HL-60 (cell line): ENCODE results near the gene DNAJC15.

Experiments used
- DNase-seq, 2 experiments: peaks; one replicate each; pipeline ENCODE4 v3.0.0-alpha.2; 2010 to 2020; ENCODE audit warnings: low read depth in 1 of 2, low spot score in 1 of 2
- H3K27ac ChIP-seq: fragments of 250-450 bp; sonication (Bioruptor Pico); replicated peaks from 2 replicates; pipeline ENCODE4 v1.5.1; 2020; ENCODE audit warnings: mild to moderate bottlenecking, moderate library complexity
- H3K27me3 ChIP-seq: fragments of 250-450 bp; sonication (Bioruptor Pico); 2 replicates; pipeline ENCODE4 v1.5.1; 2021; ENCODE audit warnings: mild to moderate bottlenecking, moderate library complexity; ENCODE audit not compliant: insufficient read depth, poor library complexity, severe bottlenecking
- H3K4me3 ChIP-seq: replicated peaks from 2 replicates; pipeline ENCODE4 v1.5.1; 2011; ENCODE audit warnings: mild to moderate bottlenecking, control low read depth, low read length; ENCODE audit not compliant: insufficient read depth
- CTCF ChIP-seq: IDR thresholded peaks from one replicate; pipeline ENCODE4 v1.5.1; 2011; ENCODE audit warnings: low read length, control low read depth, inconsistent platforms; ENCODE audit not compliant: insufficient read depth
- GABPA ChIP-seq: IDR thresholded peaks from 2 replicates; pipeline ENCODE4 v1.6.1; 2012; ENCODE audit warnings: low read depth
- POLR2AphosphoS5 ChIP-seq: IDR thresholded peaks from 2 replicates; pipeline ENCODE4 v1.6.1; 2012; ENCODE audit warnings: low read depth
- REST ChIP-seq: IDR thresholded peaks from 2 replicates; pipeline ENCODE4 v1.6.1; 2012; ENCODE audit warnings: low read depth; ENCODE audit not compliant: insufficient replicate concordance
- SPI1 ChIP-seq: IDR thresholded peaks from 2 replicates; pipeline ENCODE4 v1.6.1; 2012; ENCODE audit warnings: low read depth, mild to moderate bottlenecking, borderline replicate concordance

DNAJC15 gene

GRCh38 chr13:43118521-43118920 lies 95.1 kb downstream of the DNAJC15 start:
- no peak for DNase-seq
- Histone ChIP-seq H3K4me3 (no peak overlapping the region), H3K27me3 (no peaks in the 10 kb centered on the region), H3K27ac (no peak overlapping the region)
- no peak for TF ChIP-seq CTCF
- no peak for TF ChIP-seq GABPA
- no peak for TF ChIP-seq POLR2AphosphoS5
- no peak for TF ChIP-seq SPI1
- TF ChIP-seq REST = no peak

GRCh38 chr13:43119206-43119605 lies 95.8 kb downstream of the DNAJC15 start:
- H3K4me3 ChIP-seq = no peak overlapping the region
- DNase-seq = no peak
- H3K27ac ChIP-seq = no peak overlapping the region
- no peaks in the 10 kb centered on the region for H3K27me3 ChIP-seq
- no peak for TF ChIP-seq CTCF

DNA sequence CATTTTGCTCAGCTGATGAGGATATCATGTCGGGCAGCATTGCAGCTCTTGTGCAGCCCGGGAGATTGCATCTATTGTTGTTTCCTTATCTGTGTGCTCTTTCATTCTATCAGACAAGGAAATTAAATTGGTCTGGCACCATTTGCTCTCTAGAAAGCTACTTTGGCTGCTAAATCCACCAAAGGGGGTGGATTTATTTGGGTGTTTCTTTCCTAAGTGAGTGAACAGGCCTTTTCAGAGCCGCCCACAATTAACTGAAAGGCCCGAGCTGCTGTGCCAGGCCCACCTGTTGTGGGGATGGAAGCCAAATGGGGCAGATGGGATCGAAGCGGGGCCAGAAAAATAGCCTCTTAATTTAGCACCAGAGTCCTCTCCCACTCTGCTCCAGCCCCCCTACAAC lies 99.4 kb downstream of the DNAJC15 start:
- TF ChIP-seq CTCF (no peak), GABPA (no peak), REST (no peak), SPI1 (no peak), POLR2AphosphoS5 (no peak)
- Histone ChIP-seq H3K4me3 (no peak overlapping the region), H3K27me3 (no peaks in the 10 kb centered on the region), H3K27ac (no peak overlapping the region)
- DNase-seq = no peak

DNA sequence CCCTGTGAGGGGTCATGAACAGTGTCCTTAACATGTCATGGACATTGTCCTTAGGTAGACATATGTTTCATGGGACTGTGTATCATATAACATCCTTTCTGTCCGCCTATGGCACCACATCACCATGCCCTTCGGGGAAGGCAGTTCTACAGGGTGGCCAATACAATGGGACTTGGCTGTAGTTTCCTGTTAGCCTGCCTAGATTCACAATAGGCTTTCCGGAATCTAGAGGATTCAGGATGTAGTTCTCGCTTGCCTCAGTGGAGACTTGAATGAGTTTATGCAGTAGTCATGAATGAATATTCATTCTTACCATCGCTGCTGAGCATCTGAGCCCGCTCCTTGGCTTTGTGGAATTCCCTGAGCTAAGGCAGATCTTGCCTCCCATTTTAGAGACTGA lies 100.5 kb downstream of the DNAJC15 start:
- Histone ChIP-seq H3K4me3 (no peak overlapping the region), H3K27me3 (no peaks in the 10 kb centered on the region), H3K27ac (no peak overlapping the region)
- no peak for DNase-seq
- TF ChIP-seq POLR2AphosphoS5 (no peak), SPI1 (no peak), REST (no peak), GABPA (no peak), CTCF (no peak)
